Measurements from ENCODE around the gene PBX3. TPM values are rescaled to one million over a fixed set of nuclear protein-coding genes. Genes with fewer than 3 reads are reported as not detected.

The PBX3 gene
- total and polyA plus RNA-seq, 2 of the 13 experiments (the other 11 are each of a cell fraction or from before 2014, with no cell fraction given), result 6.0 to 11.2 TPM

DNA sequence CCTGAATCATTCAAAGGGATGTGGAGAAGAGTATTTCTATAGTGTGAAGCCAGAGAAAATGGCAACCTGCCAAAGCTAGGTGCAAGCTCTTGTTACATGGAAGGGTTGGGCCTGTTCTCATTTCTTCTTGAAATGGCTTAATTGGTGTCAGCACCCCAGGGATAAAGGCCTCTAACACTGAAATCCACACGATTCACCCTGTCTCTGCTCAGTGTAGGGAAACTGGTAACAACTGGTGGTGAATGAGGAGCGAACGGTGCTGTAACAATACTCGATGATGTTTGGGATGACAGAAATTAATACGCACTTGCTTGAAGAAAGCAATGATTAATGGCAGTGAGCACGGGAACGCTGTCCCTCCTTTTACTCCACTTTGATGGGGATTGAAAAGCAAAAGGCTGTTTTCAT lies 16.2 kb downstream of the PBX3 start:
- no peak for FAIRE-seq
- ChIA-PET CTCF (ENCODE audit: low intra/inter-chr PET ratio, low total read pairs) (no interaction called here), POLR2A (no interaction called here)
- no peak for TF ChIP-seq ZEB1 (IDR thresholded peaks at IDR 0.05; ENCODE audit: insufficient replicate concordance, low read depth)
- TF ChIP-seq, protein P1, sequence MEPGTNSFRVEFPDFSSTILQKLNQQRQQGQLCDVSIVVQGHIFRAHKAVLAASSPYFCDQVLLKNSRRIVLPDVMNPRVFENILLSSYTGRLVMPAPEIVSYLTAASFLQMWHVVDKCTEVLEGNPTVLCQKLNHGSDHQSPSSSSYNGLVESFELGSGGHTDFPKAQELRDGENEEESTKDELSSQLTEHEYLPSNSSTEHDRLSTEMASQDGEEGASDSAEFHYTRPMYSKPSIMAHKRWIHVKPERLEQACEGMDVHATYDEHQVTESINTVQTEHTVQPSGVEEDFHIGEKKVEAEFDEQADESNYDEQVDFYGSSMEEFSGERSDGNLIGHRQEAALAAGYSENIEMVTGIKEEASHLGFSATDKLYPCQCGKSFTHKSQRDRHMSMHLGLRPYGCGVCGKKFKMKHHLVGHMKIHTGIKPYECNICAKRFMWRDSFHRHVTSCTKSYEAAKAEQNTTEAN (CRISPR knock-in tag; conservative IDR thresholded peaks at IDR 0.05), result no peak
- TF ChIP-seq NPAS2 (CRISPR knock-in tag; IDR thresholded peaks at IDR 0.05; ENCODE audit: borderline replicate concordance), result no peak
- TF ChIP-seq NAIF1 (CRISPR knock-in tag; IDR thresholded peaks at IDR 0.05; ENCODE audit: borderline replicate concordance), result no peak
- no peak for TF ChIP-seq U2AF2 (IDR thresholded peaks at IDR 0.05; ENCODE audit: low read depth, low read length)
- no peak for TF ChIP-seq ZNF337 (CRISPR knock-in tag; IDR thresholded peaks at IDR 0.05; ENCODE audit: borderline replicate concordance, low read depth)
- TF ChIP-seq, protein P2, sequence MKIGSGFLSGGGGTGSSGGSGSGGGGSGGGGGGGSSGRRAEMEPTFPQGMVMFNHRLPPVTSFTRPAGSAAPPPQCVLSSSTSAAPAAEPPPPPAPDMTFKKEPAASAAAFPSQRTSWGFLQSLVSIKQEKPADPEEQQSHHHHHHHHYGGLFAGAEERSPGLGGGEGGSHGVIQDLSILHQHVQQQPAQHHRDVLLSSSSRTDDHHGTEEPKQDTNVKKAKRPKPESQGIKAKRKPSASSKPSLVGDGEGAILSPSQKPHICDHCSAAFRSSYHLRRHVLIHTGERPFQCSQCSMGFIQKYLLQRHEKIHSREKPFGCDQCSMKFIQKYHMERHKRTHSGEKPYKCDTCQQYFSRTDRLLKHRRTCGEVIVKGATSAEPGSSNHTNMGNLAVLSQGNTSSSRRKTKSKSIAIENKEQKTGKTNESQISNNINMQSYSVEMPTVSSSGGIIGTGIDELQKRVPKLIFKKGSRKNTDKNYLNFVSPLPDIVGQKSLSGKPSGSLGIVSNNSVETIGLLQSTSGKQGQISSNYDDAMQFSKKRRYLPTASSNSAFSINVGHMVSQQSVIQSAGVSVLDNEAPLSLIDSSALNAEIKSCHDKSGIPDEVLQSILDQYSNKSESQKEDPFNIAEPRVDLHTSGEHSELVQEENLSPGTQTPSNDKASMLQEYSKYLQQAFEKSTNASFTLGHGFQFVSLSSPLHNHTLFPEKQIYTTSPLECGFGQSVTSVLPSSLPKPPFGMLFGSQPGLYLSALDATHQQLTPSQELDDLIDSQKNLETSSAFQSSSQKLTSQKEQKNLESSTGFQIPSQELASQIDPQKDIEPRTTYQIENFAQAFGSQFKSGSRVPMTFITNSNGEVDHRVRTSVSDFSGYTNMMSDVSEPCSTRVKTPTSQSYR (CRISPR knock-in tag; IDR thresholded peaks at IDR 0.05; ENCODE audit: borderline replicate concordance), result no peak
- no peak for TF ChIP-seq AGO2 (optimal IDR thresholded peaks at IDR 0.05; ENCODE audit: low read depth, low read length)
- TF ChIP-seq, protein P3, sequence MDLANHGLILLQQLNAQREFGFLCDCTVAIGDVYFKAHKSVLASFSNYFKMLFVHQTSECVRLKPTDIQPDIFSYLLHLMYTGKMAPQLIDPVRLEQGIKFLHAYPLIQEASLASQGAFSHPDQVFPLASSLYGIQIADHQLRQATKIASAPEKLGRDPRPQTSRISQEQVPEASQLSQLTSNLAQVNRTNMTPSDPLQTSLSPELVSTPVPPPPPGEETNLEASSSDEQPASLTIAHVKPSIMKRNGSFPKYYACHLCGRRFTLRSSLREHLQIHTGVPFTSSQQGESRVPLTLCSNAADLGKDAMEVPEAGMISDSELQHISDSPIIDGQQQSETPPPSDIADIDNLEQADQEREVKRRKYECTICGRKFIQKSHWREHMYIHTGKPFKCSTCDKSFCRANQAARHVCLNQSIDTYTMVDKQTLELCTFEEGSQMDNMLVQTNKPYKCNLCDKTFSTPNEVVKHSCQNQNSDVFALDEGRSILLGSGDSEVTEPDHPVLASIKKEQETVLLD (CRISPR knock-in tag; IDR thresholded peaks at IDR 0.05; ENCODE audit: low read depth), result no peak
- TF ChIP-seq, protein P4, sequence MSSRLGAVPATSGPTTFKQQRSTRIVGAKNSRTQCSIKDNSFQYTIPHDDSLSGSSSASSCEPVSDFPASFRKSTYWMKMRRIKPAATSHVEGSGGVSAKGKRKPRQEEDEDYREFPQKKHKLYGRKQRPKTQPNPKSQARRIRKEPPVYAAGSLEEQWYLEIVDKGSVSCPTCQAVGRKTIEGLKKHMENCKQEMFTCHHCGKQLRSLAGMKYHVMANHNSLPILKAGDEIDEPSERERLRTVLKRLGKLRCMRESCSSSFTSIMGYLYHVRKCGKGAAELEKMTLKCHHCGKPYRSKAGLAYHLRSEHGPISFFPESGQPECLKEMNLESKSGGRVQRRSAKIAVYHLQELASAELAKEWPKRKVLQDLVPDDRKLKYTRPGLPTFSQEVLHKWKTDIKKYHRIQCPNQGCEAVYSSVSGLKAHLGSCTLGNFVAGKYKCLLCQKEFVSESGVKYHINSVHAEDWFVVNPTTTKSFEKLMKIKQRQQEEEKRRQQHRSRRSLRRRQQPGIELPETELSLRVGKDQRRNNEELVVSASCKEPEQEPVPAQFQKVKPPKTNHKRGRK (CRISPR knock-in tag; IDR thresholded peaks at IDR 0.05), result no peak
- TF ChIP-seq, protein P5, sequence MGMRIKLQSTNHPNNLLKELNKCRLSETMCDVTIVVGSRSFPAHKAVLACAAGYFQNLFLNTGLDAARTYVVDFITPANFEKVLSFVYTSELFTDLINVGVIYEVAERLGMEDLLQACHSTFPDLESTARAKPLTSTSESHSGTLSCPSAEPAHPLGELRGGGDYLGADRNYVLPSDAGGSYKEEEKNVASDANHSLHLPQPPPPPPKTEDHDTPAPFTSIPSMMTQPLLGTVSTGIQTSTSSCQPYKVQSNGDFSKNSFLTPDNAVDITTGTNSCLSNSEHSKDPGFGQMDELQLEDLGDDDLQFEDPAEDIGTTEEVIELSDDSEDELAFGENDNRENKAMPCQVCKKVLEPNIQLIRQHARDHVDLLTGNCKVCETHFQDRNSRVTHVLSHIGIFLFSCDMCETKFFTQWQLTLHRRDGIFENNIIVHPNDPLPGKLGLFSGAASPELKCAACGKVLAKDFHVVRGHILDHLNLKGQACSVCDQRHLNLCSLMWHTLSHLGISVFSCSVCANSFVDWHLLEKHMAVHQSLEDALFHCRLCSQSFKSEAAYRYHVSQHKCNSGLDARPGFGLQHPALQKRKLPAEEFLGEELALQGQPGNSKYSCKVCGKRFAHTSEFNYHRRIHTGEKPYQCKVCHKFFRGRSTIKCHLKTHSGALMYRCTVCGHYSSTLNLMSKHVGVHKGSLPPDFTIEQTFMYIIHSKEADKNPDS (CRISPR knock-in tag; IDR thresholded peaks at IDR 0.05), result no peak
- TF ChIP-seq ZNF251 (CRISPR knock-in tag; IDR thresholded peaks at IDR 0.05), result no peak

More for the DNA sequence above, 16.2 kb downstream of the PBX3 start:
- BruUV-seq (replicated peaks), result no TSS peak
- Histone ChIP-seq H3K27ac (ENCODE audit: extremely low read length, insufficient read depth, low read length) (no peak overlapping the region), H3K9me3 (ENCODE audit: low read length) (no peaks in the 10 kb centered on the region), H3K27me3 (ENCODE audit: control insufficient read depth in 1 of 2, insufficient read depth in 2 of 2, low read length in 2 of 2) (no peaks in the 10 kb centered on the region), H3K4me1 (ENCODE audit: insufficient read depth, low read length) (peaks cover 29% of the 10 kb centered on the region), H3K9ac (ENCODE audit: insufficient read depth, low read depth, low read length) (no peak overlapping the region), H2AFZ (ENCODE audit: low read length) (no peak overlapping the region), H3K79me2 (ENCODE audit: insufficient read depth, low read length) (no peaks in the 10 kb centered on the region), H3K4me3 (replicated peaks in 1 of 3; ENCODE audit: insufficient read depth in 1 of 3, low read depth in 2 of 3, low read length in 3 of 3) (no peak overlapping the region), H3K36me3 (replicated peaks in 1 of 2; ENCODE audit: control insufficient read depth in 1 of 2, insufficient read depth in 2 of 2, low read length in 2 of 2) (no peaks in the 10 kb centered on the region), H4K20me1 (ENCODE audit: insufficient read depth, low read length) (no peaks in the 10 kb centered on the region), H3K4me2 (ENCODE audit: low read depth, low read length) (no peak overlapping the region)
- ATAC-seq (no peak), DNase-seq (ENCODE audit: low spot score) (peak; percentile 20)
- in situ Hi-C loops (cut with HindIII; ENCODE audit: extremely low pct_ligation_motif_present, low pct_unique_long_range_greater_than_20kb), result no loop called here
- intact Hi-C loops (cut with micrococcal nuclease; ENCODE audit: unreplicated experiment), result no loop called here
- WGBS (ENCODE audit: low lambda C conversion rate), result 92% methylated on average over 7 of the region's 7 CpGs

Data from HepG2 (cell line).